GM21390 (cell line): ENCODE results near the gene SLC6A13.

ENCODE experiments used
- ATAC-seq: cut with Tn5 transposase; IDR thresholded peaks from one replicate; pipeline ENCODE4 v1.9.1; 2021; ENCODE audit not compliant: unreplicated experiment

The SLC6A13 gene

DNA sequence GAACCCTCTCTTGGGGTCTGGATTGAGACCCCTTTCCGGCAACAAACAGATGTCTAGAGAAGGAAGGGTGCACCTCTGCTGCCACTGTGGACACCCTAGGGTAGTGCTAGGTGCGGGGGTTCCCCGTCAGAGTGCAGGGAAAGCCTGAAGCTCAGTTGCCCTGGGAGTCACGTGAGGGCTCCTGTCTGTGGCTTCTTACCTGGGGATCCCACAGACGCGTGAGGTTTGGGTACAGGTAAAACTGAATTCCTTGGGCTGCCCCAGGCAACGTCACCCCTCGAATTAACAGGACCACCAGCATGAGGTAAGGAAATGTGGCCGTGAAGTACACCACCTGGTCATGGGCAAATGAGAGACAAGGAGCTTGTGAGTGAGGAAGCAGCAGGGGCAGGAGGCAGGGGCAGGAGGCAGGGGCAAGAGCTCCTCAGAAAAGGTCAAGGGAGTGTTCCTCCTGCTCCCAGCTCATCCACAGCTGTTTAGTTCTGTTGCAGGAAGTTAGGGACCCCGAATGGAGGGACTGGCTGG is 27.7 kb downstream of the SLC6A13 start:
- no peak for ATAC-seq

DNA sequence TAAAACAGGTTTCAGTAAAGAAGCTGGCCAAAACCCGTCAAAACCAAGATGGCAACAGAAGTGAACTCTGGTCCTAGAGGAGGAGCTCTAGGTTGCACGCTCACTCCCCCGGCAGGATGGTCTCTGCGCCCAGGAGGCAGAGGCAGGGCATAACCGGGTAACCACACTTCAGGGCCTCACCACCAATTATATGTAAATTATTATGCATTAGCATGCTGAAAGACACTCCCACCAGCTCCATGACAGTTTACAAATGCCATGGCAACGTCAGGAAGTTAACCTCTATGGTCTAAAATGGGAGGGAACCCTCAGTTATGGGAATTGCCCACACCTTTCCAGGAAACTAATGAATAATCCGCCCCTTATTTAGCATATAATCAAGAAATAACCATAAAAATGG is 28.6 kb downstream of the SLC6A13 start:
- ATAC-seq: no peak

DNA sequence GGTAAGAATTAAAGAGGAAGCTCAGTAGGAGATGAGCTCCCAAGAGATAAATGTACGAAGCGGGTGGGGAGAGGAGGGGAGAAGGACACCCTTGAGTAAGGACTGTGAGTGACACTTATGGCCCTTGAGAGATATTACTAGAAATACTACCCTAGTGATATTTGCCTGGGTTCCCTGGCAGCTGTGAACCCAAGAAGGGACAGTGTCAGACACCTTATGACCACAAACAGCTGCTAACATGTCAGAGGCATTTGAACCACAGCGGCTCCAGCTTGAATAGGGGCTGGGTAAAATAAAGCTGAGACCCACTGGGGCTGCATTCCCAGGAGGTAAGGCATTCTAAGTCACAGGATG is 29.0 kb downstream of the SLC6A13 start:
- no peak for ATAC-seq

DNA sequence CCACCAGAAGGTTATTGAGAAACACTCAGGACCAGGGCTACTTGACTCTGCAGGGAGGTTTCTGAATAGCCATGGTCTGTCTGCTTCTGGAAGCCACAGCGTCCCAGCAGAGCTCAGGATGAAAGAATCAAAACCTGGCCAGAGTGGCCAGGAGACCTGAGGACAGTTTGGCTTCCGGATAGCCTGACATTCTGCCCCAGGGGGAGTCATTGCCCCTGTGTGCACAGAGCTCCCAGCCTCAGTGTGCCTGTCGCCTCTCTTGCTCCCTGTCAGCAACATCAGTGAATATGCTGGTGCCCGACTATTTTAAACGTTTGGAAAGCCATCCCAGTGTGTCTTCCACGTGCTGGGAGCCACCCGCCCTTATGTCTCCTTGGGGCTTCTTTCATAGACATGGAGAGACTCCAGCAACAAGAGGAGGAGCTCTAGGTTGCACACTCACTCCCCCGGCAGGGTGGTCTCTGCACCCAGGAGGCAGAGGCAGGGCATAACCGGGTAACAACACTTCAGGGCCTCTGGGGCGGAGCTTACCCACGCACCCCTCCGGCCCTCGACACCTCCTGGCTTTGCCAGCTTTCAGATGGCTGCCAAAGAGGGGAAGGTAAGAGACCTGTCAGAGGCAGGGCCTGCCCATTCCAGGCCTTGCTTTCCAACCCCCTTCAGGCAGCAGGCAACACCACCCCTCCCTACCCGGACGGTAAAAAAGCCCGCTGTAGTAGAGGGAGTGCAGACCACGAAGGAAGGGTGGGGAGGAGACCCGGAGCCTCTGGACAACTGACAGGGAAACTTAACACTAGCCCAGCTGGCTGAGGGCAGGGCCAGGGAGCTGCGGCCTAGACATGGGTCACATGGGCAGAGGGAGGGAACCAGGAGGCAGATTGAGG is 29.7 kb downstream of the SLC6A13 start:
- ATAC-seq: no peak

DNA sequence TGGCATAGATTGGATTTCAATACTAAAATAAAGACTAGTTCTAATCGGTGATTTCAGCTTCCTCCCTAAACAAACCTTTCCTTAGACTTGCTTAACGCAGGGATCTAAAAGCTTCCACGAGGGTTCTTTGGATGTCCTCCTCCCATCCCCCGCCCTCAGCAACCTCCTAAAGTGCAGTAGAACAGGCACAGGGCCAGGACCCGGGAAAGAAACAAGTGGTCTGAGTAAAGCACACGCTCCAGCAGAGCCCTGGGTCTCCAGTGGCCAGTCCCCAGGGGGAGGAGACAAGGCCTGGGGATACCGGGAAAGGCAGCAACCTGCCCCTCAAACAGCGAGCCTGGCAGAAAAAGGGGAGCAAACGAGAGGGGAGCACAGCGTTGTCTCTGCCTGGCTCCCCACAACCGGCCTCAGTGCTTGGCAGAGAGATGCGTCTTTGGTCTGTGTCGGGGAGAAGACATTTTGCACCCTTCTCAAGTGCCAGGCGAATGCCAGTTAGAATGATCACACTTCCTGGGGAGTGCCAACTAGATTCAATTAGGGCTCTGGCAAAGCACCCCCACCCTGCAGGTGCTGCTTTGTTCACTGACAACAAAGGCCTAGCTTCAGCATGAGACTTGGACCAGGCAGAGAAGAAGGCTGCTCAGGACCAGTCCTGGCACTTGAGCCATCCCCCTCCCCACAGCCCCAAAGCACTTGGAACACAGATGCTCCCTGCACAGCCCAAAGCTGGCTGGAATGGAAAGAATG is 31.5 kb downstream of the SLC6A13 start:
- no peak for ATAC-seq

DNA sequence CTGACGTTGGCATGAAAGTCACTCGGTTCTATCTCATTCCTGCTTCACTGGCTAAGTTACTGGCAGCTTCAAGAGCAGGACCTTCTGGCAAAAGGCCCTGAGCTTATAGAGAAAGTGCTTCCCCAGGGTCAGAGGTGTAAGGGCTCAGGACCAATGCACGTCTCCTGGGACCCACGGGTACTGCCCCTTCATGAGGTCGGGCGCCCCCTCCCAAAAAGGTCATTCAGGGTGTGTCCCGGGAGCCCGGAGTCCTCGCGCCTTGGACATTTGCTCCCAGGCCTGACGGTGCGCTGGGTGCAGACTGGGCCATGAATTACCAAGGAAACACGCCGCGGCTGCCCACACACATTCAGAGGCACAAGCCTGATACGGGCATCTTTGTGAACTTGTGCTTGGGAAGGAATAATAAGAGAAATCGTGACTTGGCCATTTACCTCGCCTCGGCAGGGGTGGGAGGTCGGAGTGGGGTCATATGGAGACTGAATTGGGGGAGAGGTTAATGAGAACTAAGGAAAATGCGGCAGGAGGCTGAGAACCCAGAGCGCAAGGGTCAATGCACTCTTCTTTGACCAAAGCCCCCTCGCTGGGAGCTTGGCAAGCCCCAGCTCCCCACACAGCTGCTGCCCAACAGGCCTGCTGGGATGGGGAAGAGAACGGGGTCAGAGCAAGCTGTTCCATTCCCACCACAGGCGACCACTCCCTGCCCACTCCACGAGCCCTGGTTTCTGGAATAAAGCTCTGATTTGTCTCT is 33.0 kb downstream of the SLC6A13 start:
- ATAC-seq: no peak

DNA sequence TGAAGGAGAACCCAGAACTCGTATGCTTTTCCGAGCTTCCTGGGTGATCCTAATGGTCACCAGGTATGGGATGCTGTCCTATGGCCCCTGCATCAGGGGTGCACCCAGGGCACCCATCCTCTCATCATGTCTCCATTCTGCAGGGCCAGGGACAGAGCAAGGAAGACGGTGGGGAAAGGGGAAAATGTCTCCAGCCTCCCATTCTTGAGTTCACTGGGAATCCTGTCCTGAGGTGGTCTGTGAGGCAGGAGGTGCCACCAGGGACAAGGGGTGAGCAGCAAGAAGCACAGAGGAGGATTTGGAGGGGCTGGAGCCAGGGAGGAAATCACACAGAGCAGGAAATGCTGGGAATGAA is 33.8 kb downstream of the SLC6A13 start:
- ATAC-seq: no peak

DNA sequence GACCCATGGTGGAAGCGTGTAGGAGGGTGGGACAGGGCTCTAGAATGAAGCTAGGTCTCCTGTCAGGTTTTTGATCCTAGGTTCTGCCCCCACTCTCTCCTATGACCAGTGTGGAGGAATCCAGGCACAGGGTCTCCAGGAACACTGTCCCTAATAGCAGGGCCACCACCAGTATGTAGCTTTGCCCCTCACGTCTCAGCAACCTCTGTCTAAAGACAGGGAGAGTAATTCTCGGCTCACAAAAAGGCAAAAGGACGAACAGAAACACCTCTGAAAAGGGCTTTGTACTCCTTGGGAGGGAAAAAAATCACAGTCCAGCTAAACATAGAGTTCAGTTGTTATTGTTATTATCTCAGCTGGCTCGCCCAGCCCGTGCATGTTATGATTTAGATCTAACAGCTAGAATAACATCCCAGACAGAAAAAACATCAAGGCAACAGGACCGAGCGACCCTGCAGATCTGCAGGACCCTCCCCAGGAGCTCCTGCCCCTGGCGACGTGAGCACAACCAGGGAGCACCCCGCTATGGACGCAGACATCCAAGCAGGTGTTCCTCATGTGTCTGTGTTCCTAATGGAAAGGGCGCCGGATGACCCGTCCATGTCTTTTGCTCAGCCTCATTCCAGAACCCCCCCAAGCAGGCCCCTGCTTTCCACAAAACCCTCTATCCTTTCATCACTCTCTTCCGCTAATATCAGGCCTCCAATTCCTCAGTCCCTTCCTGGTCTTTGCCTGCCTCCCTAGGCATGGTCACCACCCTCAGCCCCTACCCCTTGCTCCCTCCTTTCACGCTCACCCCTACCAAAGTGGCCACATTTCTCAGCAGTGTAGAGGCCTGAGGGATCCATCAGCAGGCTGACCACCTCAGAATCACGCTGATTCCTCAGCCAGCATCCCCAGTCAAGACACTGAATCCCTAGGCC is 34.5 kb downstream of the SLC6A13 start:
- no peak for ATAC-seq

DNA sequence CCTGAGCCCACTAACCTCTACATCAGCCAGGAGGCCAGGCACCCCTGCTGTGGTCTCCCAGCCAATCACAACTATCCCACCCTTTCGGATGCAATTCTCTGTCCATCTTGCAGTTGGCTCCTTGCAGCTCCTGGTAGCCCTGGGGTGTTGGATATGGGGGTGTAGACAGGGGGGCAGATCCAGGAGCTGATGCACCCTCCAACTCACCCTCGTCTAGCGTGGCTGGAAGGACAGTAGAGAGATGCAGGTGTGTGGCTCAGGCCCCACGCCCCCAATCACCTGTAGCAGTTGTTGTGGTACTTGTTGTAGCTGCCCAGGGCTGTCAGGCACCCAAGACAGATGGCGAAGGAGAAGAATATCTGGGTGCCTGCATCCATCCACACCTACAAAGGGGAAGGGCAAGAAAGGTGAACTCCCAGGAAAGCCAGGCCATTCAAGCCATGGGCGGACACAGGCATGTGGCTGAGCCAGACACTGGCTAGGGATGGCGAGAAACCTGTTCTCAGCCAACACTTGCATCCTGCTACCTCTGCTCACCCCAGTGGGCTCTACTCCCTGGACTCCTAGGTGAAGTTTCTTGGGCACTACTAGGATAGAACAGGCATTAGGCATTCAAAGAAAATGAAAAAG is 35.2 kb downstream of the SLC6A13 start:
- no peak for ATAC-seq

DNA sequence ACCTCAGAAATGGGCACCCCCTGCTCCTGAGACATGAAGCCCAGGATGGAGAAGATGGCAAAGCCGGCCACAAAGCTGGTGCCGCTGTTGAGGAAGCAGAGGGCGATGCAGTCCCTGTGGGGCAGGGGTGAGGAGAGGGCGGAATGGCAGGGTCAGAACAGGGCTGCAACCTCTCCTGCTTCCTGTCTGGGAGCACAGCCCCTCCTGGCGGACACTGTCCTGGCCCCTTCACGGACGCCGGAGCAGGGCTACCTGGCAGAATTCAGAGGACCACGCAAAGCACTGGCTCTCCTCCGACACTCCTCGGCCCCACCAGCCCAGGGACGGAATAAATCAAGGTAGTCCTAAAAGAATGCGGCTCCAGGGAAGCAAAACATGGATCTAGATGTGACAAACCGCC is 36.2 kb downstream of the SLC6A13 start:
- ATAC-seq: no peak

DNA sequence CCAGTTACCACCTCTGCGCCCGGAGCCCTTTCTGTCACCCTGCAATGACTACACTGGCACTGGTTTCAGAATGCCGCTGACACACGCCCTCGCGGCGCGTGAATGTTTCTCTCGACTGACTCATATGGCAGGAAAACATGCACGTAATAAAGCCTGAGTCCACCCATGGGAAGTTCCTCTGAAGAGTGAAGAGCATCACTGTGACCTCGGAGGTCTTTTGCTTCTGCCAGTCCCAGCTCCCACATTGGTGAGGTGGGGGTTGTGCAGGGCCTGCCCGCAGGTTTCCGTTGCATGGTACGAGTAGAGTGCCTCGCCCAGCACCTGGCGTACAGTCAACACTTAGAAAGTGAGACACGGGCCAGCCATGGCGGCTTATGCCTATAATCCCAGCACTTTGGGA is 37.6 kb downstream of the SLC6A13 start:
- ATAC-seq: no peak

DNA sequence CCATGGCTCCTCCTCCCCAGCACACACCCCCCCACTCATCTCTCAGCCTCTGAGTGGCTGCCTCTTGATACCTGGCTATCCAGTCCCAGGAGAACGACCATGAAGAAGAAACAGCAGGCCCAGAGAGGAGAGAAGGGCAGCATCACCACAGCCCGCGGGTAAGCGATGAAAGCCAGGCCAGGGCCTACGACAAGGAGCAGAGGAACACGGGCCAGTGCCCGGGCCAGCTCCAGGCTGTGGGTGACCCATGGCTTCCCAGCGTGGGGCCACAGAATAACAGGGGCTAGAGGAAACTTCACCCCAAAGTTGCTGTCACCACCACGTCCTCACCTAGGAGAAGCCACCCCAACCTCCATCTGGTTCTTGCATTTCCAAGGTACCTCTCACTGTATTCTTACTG is 38.3 kb downstream of the SLC6A13 start:
- ATAC-seq: no peak

DNA sequence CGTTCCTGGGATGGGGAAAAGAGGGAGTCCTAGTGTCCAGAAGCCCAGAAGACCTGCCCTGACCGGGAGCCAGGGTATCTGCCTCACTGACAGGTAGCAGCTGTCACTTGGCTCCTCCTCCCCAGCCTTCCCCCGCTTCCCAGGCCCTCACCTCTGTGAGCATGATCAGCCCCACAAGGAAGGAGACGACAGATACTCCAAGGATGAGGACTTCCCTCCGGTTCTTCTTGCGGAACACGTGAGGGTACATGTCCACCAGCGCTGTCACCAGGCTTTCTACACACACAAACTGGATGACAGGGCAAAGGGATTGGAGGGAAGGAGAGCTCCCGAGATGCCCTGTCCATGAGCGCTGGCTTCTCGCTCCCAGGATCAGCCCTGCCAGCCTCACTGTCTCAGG is 38.8 kb downstream of the SLC6A13 start:
- ATAC-seq: no peak

DNA sequence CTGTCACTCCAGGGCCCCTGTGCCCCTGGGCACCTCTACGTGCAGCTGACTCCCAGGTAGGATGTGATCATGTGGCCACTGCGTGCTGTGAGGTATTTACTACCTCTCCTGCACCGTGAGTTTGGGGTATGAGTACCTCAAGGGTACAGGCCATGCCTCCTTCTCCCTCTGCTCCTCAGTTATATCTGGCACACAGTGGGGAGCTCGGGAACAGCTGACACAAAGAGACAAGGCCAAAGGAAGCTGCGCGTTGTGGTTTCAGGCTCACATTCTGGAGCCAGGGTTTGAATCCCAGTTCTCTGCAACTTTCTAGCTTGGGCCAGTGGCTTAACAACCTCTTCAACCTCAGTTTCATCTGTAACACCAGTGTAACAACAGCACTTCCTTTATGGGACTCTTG is 40.9 kb downstream of the SLC6A13 start:
- no peak for ATAC-seq

DNA sequence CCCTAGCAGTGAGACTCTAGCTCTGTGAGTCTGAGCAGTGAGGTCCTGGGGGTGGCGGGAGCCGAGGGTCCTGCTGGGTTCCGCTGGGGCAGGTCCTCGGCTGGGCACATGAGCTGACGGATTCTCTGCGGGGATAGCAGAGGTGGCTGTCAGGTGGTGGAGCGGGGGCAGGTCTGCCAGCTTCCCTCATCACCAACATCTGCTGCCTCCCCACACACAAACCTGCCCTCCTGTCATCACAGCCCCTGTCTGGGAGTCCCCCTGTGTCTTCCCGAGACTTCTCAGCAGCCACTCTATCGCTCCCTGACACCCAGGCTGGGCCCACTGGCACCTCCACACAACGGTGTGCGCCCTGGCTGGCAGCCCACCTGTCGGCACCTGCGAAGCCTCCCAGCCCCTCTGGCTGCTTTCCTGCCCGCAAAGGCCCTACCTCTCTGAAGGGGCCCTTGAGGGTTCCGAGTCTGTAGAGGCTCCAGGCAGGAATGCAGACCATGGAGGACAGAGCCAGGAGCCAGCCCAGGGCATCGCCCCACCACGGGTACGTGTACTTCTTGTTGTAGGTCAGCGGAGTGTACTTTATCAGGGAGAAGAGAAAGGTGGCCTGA is 41.6 kb downstream of the SLC6A13 start:
- no peak for ATAC-seq

DNA sequence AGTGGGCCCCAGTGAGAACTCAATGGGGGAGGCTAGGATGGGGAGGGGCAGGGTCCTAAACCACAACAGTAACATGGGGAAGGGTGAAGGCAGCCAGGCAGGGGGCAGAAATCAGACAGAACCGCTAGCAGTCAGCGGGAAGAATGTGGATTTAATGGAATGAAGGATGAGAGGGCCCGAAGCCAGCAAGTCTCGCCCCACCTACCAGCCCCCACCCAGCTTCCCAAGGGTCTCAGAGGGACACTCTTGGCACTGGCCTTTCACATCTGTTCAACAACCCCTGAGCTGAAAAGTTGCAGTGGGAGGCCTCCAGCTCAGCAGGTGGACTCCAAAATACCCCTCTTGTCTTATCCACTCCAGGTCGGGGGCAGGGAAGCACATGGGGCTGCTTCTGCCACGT is 42.1 kb downstream of the SLC6A13 start:
- ATAC-seq: no peak

DNA sequence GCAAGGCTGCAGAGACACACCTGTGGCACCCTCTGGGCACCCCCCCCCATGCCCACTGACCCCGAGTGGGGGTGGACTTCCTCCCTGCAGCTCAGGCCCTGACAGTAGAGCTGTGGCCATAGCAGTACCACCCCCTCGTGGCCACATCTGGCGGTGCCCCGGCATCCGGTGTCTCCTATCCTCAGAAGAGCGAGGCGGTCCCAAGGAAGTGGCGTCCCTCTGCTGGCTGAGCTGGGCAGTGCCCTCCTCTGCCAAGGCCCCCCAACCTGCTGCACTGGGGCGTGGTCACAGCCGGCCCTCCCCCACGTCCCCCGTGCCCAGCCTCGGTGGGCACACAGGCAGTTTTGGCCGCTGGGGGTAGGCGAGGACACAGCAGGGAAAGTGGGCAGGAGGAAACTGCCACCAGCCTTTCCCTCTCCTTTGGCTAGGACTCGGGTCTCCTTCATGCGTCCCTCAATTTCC is 42.7 kb downstream of the SLC6A13 start:
- no peak for ATAC-seq

DNA sequence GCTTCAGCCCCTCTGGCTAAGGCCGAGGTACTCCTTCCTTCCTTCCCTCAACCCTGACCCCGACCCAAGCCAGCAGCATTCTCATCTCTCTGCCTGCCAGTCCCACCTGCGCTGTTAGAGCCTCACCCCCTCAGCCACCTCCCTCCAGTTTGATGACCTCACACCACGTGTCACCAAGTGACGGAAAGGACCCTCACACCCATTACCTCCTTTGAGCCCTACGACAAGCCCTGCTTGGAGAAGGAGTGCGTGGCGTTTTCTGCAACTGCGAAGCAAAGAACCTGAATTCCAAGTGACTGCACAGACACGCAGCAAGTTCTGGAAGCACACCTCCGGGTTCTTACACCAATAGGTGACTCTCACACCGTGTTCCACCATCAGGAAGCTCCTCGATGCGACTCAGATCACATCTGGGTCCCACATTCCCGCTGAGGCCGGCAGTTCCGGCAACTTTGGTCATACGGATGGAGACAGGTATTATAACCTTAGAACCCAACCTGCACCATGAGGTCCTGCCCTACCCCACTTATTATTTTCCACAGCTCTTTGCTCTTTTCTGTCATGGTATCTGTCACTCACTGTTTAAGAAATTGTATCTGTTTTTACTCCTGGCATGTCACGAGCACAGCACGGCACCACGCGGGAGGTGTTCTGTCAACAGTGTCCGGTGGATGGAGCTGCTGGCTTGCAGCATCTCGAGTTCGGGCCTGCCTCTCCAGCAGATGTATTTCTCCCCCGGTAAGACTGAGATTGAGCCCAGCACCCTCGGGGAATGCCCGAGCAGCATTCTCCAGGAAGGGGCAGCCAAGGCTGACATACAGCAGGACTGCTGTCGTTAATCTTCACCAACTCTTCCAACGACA is 43.7 kb downstream of the SLC6A13 start:
- no peak for ATAC-seq

DNA sequence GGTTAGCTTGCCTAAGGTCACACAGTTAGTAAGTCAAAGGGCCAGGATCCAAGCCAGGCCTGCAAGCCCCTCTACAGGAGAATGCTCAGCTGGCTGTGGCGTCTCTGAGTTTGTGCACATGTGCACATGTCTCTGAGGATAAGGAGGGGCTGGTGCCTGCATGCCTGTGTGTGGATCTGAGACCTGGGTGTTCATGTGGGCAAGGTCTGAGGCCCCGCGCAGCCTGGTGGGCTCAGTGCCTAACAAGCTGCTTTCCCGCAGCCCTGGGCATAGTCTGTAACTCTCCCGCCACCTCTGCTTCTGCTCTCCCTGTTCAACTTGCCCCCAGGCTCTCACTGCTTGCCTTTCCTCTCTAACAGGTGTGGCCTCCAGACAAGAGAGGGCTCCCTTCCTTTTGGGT is 44.4 kb downstream of the SLC6A13 start:
- no peak for ATAC-seq
